ENCODE results near the gene HSPA2.

GRCh38 chr14:64541261-64541971, 875 bp downstream of the HSPA2 start:
- no peak for TF ChIP-seq POLR2A (IDR thresholded peaks at IDR 0.05)
- TF ChIP-seq, protein P1, sequence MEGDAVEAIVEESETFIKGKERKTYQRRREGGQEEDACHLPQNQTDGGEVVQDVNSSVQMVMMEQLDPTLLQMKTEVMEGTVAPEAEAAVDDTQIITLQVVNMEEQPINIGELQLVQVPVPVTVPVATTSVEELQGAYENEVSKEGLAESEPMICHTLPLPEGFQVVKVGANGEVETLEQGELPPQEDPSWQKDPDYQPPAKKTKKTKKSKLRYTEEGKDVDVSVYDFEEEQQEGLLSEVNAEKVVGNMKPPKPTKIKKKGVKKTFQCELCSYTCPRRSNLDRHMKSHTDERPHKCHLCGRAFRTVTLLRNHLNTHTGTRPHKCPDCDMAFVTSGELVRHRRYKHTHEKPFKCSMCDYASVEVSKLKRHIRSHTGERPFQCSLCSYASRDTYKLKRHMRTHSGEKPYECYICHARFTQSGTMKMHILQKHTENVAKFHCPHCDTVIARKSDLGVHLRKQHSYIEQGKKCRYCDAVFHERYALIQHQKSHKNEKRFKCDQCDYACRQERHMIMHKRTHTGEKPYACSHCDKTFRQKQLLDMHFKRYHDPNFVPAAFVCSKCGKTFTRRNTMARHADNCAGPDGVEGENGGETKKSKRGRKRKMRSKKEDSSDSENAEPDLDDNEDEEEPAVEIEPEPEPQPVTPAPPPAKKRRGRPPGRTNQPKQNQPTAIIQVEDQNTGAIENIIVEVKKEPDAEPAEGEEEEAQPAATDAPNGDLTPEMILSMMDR (IDR thresholded peaks at IDR 0.05) = no peak
